H1 (cell line): ENCODE results near the gene FLRT2. TPM values are rescaled to one million over a fixed set of nuclear protein-coding genes. Genes with fewer than 3 reads are reported as not detected.

Source experiments
- CTCF ChIA-PET: fragments of 300-600 bp; sonication (Branson Sonifier 250); formaldehyde crosslinking; loops from one replicate; lab custom pipeline; 2021; ENCODE audit not compliant: partially characterized antibody; lab: Charles Lee
- POLR2A ChIA-PET: fragments of 300-600 bp; sonication (Branson Sonifier 250); formaldehyde crosslinking; loops from one replicate; lab custom pipeline; 2021; ENCODE audit warnings: inconsistent platforms; ENCODE audit not compliant: partially characterized antibody; lab: Charles Lee
- DNase-seq, 2 experiments: peaks; one replicate each; pipeline versions ENCODE4 v3.0.0 to v3.0.0-alpha.2; 2010 to 2022; ENCODE audit warnings: low spot score in 2 of 2, low read depth in 1 of 2, mixed read lengths in 1 of 2
- FAIRE-seq: peaks from 2 replicates; lab custom pipeline; 2011; peaks lifted over from hg19 to GRCh38; lab: Jason Lieb, UNC
- H2AFZ ChIP-seq: 2 replicates; pipeline ENCODE4 v1.8.1; 2012; ENCODE audit warnings: low read length, inconsistent platforms
- H2AK5ac ChIP-seq: 2 replicates; pipeline ENCODE4 v1.6.1; 2013; ENCODE audit warnings: low read depth, low read length
- H2BK120ac ChIP-seq: replicated peaks from 2 replicates; pipeline ENCODE3; 2013; ENCODE audit warnings: low read depth, low read length, inconsistent platforms
- H2BK12ac ChIP-seq: 2 replicates; pipeline ENCODE4 v1.6.1; 2013; ENCODE audit warnings: low read depth, low read length
- H2BK15ac ChIP-seq: 2 replicates; pipeline ENCODE4 v1.6.1; 2013; ENCODE audit warnings: low read length
- H2BK20ac ChIP-seq: 2 replicates; pipeline ENCODE4 v1.6.1; 2013; ENCODE audit warnings: low read length
- H2BK5ac ChIP-seq: 2 replicates; pipeline ENCODE4 v1.6.1; 2013; ENCODE audit warnings: low read depth, low read length
- H3K14ac ChIP-seq: 2 replicates; pipeline ENCODE4 v1.6.1; 2013; ENCODE audit warnings: inconsistent platforms; ENCODE audit not compliant: insufficient read length
- H3K18ac ChIP-seq: 2 replicates; pipeline ENCODE4 v1.6.1; 2013; ENCODE audit warnings: low read length; ENCODE audit errors: extremely low read depth
- H3K23ac ChIP-seq: 2 replicates; pipeline ENCODE4 v1.6.1; 2013; ENCODE audit warnings: inconsistent platforms; ENCODE audit not compliant: insufficient read length
- H3K23me2 ChIP-seq: 2 replicates; pipeline ENCODE4 v1.6.1; 2013; ENCODE audit warnings: low read depth, low read length
- H3K27ac ChIP-seq: 2 replicates; pipeline ENCODE4 v1.6.1; 2011; ENCODE audit warnings: low read depth, low read length, inconsistent platforms
- H3K27me3 ChIP-seq, 4 experiments: replicated peaks in 1 of 4; 1 replicate in 1 of 4; 2 replicates in 3 of 4; pipeline versions ENCODE4 v1.6.1 to v1.8.1; 2011 to 2013; ENCODE audit warnings: low read length in 3 of 4, mild to moderate bottlenecking in 3 of 4, inconsistent platforms in 2 of 4, mixed read lengths in 2 of 4, moderate library complexity in 1 of 4; ENCODE audit not compliant: control insufficient read depth in 3 of 4, insufficient read depth in 3 of 4; ENCODE audit errors: extremely low read depth in 1 of 4
- H3K36me3 ChIP-seq, 4 experiments: 2 replicates each; pipeline versions ENCODE4 v1.6.1 to v1.8.1; 2011 to 2013; ENCODE audit warnings: mild to moderate bottlenecking in 4 of 4, low read length in 3 of 4, moderate library complexity in 2 of 4, control low read depth in 1 of 4, inconsistent platforms in 1 of 4; ENCODE audit not compliant: insufficient read depth in 4 of 4, control insufficient read depth in 2 of 4
- H3K4ac ChIP-seq: replicated peaks from 2 replicates; pipeline ENCODE3; 2013; ENCODE audit warnings: low read length, low read depth, mixed read lengths, inconsistent platforms; ENCODE audit not compliant: insufficient read length
- H3K4me1 ChIP-seq, 4 experiments: replicated peaks in 1 of 4; 1 replicate in 1 of 4; 2 replicates in 3 of 4; pipeline versions ENCODE4 v1.6.1 to v1.8.1; 2011 to 2013; ENCODE audit warnings: low read length in 3 of 4, inconsistent platforms in 2 of 4, mixed read lengths in 1 of 4; ENCODE audit not compliant: insufficient read depth in 4 of 4, control insufficient read depth in 3 of 4
- H3K4me2 ChIP-seq, 2 experiments: 2 replicates each; pipeline versions ENCODE4 v1.6.1 to v1.8.1; 2011 to 2013; ENCODE audit warnings: low read depth in 2 of 2, low read length in 2 of 2, control low read depth in 1 of 2, inconsistent platforms in 1 of 2, mild to moderate bottlenecking in 1 of 2; ENCODE audit not compliant: insufficient read depth in 1 of 2
- H3K4me3 ChIP-seq, 4 experiments: fragments of 200-600, 300-600 bp in 1 of 4; sonication (generic), shearing (Covaris generic), sonication (Bioruptor Twin) in 1 of 4; 2 replicates each; pipeline versions ENCODE4 v1.5.1 to v1.8.1; 2011 to 2016; ENCODE audit warnings: low read length in 4 of 4, low read depth in 3 of 4, control low read depth in 2 of 4, inconsistent platforms in 2 of 4, mild to moderate bottlenecking in 2 of 4, mixed read lengths in 1 of 4, moderate library complexity in 1 of 4; ENCODE audit not compliant: insufficient read depth in 2 of 4; ENCODE audit errors: extremely low read depth in 1 of 4
- H3K56ac ChIP-seq: replicated peaks from 2 replicates; pipeline ENCODE3; 2013; ENCODE audit warnings: low read depth, mild to moderate bottlenecking, mixed read lengths, low read length, inconsistent platforms; ENCODE audit not compliant: insufficient read length
- H3K79me1 ChIP-seq: 2 replicates; pipeline ENCODE4 v1.6.1; 2013; ENCODE audit warnings: low read depth, low read length, control low read depth
- H3K79me2 ChIP-seq, 2 experiments: 2 replicates each; pipeline versions ENCODE4 v1.6.1 to v1.8.1; 2012 to 2013; ENCODE audit warnings: low read length in 2 of 2, mild to moderate bottlenecking in 2 of 2, inconsistent platforms in 1 of 2; ENCODE audit not compliant: insufficient read depth in 2 of 2, control insufficient read depth in 1 of 2
- H3K9ac ChIP-seq, 4 experiments: replicated peaks in 1 of 4; 1 replicate in 1 of 4; 2 replicates in 3 of 4; pipeline versions ENCODE4 v1.6.1 to v1.8.1; 2011 to 2013; ENCODE audit warnings: low read depth in 3 of 4, low read length in 3 of 4, control low read depth in 2 of 4, mild to moderate bottlenecking in 2 of 4, moderate library complexity in 2 of 4, inconsistent platforms in 1 of 4; ENCODE audit errors: extremely low read depth in 1 of 4
- H3K9me3 ChIP-seq, 2 experiments: 2 replicates each; pipeline versions ENCODE4 v1.6.1 to v1.8.1; 2012 to 2013; ENCODE audit warnings: mild to moderate bottlenecking in 2 of 2, moderate library complexity in 2 of 2, control low read depth in 1 of 2, inconsistent platforms in 1 of 2, low read depth in 1 of 2, low read length in 1 of 2, mixed read lengths in 1 of 2; ENCODE audit not compliant: insufficient read depth in 2 of 2
- H4K20me1 ChIP-seq, 2 experiments: replicated peaks in 1 of 2; 2 replicates each; pipeline versions ENCODE3 to v1.8.1; 2011 to 2013; ENCODE audit warnings: inconsistent platforms in 2 of 2, low read length in 2 of 2, mild to moderate bottlenecking in 1 of 2; ENCODE audit not compliant: insufficient read depth in 2 of 2, control insufficient read depth in 1 of 2
- H4K5ac ChIP-seq: 2 replicates; pipeline ENCODE4 v1.6.1; 2013; ENCODE audit warnings: low read length, low read depth, mixed read lengths, inconsistent platforms; ENCODE audit not compliant: insufficient read length
- H4K8ac ChIP-seq: 2 replicates; pipeline ENCODE4 v1.8.0; 2013; ENCODE audit warnings: mild to moderate bottlenecking, moderate library complexity, low read length, inconsistent platforms; ENCODE audit not compliant: insufficient read depth; ENCODE audit errors: extremely low read depth
- H4K91ac ChIP-seq: replicated peaks from 2 replicates; pipeline ENCODE3; 2013; ENCODE audit warnings: low read length, mixed read lengths, inconsistent platforms; ENCODE audit not compliant: insufficient read length
- ATF3 ChIP-seq: IDR thresholded peaks from 2 replicates; pipeline ENCODE4 v1.6.1; 2011; ENCODE audit warnings: low read depth, mild to moderate bottlenecking, low read length; ENCODE audit not compliant: insufficient read depth
- EP300 ChIP-seq, 2 experiments: IDR thresholded peaks; 1 replicate in 1 of 2; 2 replicates in 1 of 2; pipeline ENCODE4 v1.6.1; 2011 to 2012; ENCODE audit warnings: low read depth in 2 of 2, low read length in 2 of 2, mild to moderate bottlenecking in 2 of 2, borderline replicate concordance in 1 of 2, inconsistent platforms in 1 of 2, moderate library complexity in 1 of 2
- NANOG ChIP-seq: IDR thresholded peaks from 2 replicates; pipeline ENCODE4 v1.6.1; 2011; ENCODE audit warnings: low read length, low read depth, mild to moderate bottlenecking, inconsistent platforms; ENCODE audit not compliant: insufficient read depth, poor library complexity, severe bottlenecking
- POLR2AphosphoS5 ChIP-seq: IDR thresholded peaks from 2 replicates; pipeline ENCODE4 v1.6.1; 2011; ENCODE audit warnings: low read depth, low read length
- WGBS, 2 experiments: shearing (Covaris generic) in 1 of 2; methylation state at CpG; one replicate each; pipeline versions ENCODE4 v1.1.6 to v1.1.7; 2013 to 2015; ENCODE audit warnings: low lambda C conversion rate in 2 of 2, mixed read lengths in 2 of 2, inconsistent platforms in 1 of 2, low coverage in 1 of 2, missing lambda C conversion rate in 1 of 2; ENCODE audit not compliant: insufficient replicate concordance in 2 of 2, insufficient coverage in 1 of 2, insufficient read length in 1 of 2; ENCODE audit errors: extremely low coverage in 1 of 2, missing lambda C conversion rate in 1 of 2; 5-methylcytosine and 5-hydroxymethylcytosine counted together
- polyA plus RNA-seq, 7 experiments: library from polyadenylated mRNA; depleted of rRNA in 3 of 7; stranded (reverse) in 5 of 7; unstranded in 2 of 7; fragments of >200 nt in 5 of 7; fragments of 200-250 nt in 2 of 7; gene quantifications; 1 replicate in 5 of 7; 2 replicates in 1 of 7; 4 replicates in 1 of 7; pipeline versions ENCODE4 v1.2.1 to v1.2.3, GENCODE V29; 2011 to 2013; ENCODE audit warnings: missing spikeins in 2 of 7, mixed read lengths in 2 of 7
- total RNA-seq: library from RNA; stranded (reverse); fragmentation: NEBNext Ultra II Directional; extraction: Animal tissue kit (Norgen Biotek cat#: 25700); gene quantifications from 2 replicates; pipeline ENCODE4 v1.2.1, GENCODE V29; 2021

FLRT2 gene
- total and polyA plus RNA-seq, 2 of the 8 experiments (the other 6 are each of a cell fraction or from before 2014, with no cell fraction given): 2.4 to 6.9 TPM

GRCh38 chr14:85587151-85587711 lies 57.3 kb downstream of the FLRT2 start:
- no peak overlapping the region for H3K4me2 ChIP-seq
- no peak overlapping the region for H3K4me3 ChIP-seq
- DNase-seq (no peak), FAIRE-seq (no peak)
- CTCF ChIA-PET: interaction anchor here (0.6 to 2.8 kb wide), 5 partner anchors 9 to 163 kb away, joined by 3 to 18 read pairs (median 3); no protein-coding TSS in a partner anchor
- no peak overlapping the region for H2BK12ac ChIP-seq
- H3K36me3 ChIP-seq: no peaks in the 10 kb centered on the region
- no peak overlapping the region for H3K9ac ChIP-seq
- no peak overlapping the region for H2AFZ ChIP-seq
- H3K56ac ChIP-seq: no peak overlapping the region
- TF ChIP-seq EP300 (IDR thresholded peaks at IDR 0.05; ENCODE audit: borderline replicate concordance in 1 of 2, low read depth in 2 of 2, low read length in 2 of 2): no peak
- TF ChIP-seq NANOG: no peak
- no peak for TF ChIP-seq POLR2AphosphoS5
- TF ChIP-seq ATF3: no peak
- no peak overlapping the region for H4K91ac ChIP-seq
- H2AK5ac ChIP-seq: no peak overlapping the region
- H2BK5ac ChIP-seq: no peak overlapping the region
- H3K14ac ChIP-seq: no peak overlapping the region
- no peak overlapping the region for H3K27ac ChIP-seq
- no peak overlapping the region for H2BK20ac ChIP-seq
- no peaks in the 10 kb centered on the region for H3K23me2 ChIP-seq
- no peak overlapping the region for H2BK120ac ChIP-seq
- no peaks in the 10 kb centered on the region for H3K27me3 ChIP-seq
- peaks cover 0 to 3% (median 0%) of the 10 kb centered on the region in 4 experiments; a peak in 1 of 7 replicates for H3K4me1 ChIP-seq
- no peak overlapping the region for H4K5ac ChIP-seq
- POLR2A ChIA-PET: interaction anchor here (0.8 kb wide), 1 partner anchor 13 kb away, joined by 3 read pairs; no protein-coding TSS in a partner anchor
- H2BK15ac ChIP-seq: no peak overlapping the region
- no peaks in the 10 kb centered on the region for H3K79me1 ChIP-seq
- no peaks in the 10 kb centered on the region for H3K79me2 ChIP-seq
- no peak overlapping the region for H4K8ac ChIP-seq
- no peak overlapping the region for H3K4ac ChIP-seq
- WGBS, 2 experiments: 97% methylated on average over 6 of the region's 6 CpGs; no CpG with 5 or more reads in 1 of the 2 experiments
- H3K9me3 ChIP-seq: no peaks in the 10 kb centered on the region
- no peak overlapping the region for H3K23ac ChIP-seq
- H4K20me1 ChIP-seq: no peaks in the 10 kb centered on the region
- H3K18ac ChIP-seq: no peak overlapping the region
